GM18858 (cell line): ENCODE measurements around the gene STK32B.
"Not testable (repeated sequence)": the region's sequence is repeated elsewhere in the genome, so short reads cannot be mapped to it uniquely, and the experiment has no call there.

Experiments used
- ATAC-seq: cut with Tn5 transposase; IDR thresholded peaks from one replicate; pipeline ENCODE4 v1.9.1; 2021; ENCODE audit not compliant: unreplicated experiment

STK32B gene

GRCh38 chr4:5157791-5158770 is 106.8 kb downstream of the STK32B start:
- ATAC-seq: no peak

DNA sequence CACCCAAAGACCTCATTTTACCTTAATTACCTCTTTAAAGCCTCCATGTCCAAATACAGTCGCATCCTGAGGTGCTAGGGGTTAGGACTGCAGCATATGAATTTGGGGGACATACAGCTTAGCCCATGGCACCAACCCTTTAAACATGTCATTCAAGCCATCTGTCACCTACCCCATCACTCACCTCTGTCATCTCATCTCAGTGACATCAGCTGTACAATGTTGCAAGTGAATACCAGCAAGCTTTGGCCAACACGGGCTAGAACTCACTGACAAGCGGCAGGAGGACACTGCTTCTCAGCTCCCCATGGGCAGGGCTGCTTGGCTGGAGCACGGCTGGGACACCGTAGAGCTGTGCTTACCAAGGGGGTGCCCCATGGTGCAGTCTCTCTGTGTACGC is 107.5 kb downstream of the STK32B start:
- no peak for ATAC-seq

- ATAC-seq: no peak
Observed at GRCh38 chr4:5160668-5161067, 109.4 kb downstream of the STK32B start.

DNA sequence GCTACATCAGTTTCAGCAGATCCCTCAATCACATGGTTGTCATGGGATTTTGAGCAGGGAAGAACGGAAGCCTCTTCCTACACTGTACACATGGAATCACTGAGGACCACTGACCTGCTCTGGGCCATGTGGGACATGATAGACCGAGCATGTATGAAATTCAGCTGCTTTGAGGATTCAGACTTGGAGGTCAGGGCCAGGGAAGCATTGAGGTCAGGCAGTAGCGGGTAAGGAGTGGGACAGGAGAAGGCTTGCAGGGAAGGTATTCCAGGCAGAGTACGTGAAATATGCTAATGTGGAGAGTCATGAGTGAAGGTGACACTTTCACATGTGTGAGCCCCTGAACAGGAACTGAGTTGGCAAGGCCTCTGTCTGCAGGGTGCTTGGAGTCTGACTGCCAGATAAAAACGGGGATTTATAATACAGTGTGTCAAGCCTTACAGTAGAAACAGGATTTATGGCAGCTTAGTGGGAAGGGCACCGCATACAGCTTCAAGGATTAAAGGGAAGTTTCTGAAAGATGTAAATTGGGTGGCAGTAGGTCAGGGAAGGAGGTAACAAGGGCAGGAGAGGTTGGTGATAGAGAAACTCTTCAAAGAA is 111.7 kb downstream of the STK32B start:
- ATAC-seq: no peak

DNA sequence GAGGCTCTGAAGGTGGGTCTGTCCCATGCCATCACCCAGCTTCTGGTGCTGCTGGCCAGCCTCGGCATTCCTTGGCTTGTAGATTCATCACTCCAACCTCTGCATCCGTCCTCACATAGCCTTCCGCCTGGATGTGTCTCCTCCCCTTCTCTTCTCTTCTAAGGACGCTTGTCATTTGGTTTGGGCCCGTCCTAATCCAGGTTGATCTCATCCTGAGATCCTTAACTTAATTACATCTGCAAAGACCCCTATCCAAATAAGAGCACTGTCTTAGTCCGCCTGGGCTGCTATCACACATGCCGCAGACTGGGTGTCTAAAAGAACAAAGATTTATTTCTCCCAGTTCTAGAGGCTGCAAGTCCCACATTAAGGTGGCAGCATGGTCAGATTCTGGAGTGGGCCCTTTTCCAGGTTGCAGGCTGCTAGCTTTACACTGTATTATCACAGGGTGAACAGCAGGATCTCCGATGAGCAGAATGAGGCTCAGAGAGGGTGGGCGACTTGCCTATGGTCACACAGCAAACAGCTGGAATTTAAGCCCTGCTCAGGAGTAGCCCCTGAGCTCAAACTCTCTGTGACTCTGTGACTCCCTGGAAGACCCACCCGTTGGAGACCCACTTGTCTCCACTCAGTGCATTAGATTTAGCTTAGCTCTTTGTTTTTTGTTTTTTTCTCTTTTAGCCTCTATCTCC is 113.1 kb downstream of the STK32B start:
- no peak for ATAC-seq

DNA sequence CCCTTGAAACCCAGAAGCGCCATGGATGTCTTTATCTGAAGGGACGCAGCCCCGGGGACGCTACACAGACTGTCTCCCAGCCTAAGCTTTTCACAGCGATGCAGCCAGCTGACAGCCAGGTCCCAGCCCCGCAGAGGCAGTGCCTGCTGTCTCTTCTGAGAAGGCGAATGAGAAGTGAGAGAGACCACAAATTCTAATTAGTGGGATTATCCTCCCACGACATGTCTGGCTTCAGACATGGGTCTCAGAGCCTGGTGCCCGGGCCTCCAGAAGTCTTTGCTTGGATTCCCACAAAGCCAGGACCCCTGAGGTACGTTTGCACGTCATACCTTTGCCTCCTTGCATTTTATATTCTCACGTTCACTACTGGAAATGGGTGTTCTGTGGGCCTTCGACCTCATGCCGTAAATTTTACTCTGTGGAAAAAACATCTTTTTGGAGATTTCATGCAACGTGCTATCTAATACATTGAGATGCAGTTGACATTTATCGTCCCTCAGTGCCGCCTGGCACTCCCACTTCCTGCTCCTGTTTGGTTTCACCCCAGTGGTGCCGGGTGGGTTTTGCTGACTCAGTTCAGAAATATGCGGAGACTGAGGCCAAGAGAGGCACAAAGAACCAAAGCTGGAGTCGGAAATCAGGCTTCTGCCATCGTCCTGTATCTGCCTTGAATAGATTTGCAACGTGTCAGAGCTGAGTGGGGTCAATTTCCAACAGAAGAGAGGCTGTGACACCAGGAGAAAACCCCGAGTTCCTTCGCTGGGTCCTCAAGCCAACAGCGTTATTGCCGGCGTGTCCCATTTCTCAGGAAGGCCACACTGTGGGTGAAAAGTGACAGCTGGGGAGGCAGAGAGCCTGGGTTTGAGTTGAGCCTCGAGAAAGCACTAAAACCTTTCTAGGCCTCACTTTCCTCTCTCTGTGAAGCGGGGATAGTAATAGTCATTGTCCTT is 114.4 kb downstream of the STK32B start:
- ATAC-seq: no peak

GRCh38 chr4:5166377-5166776 is 115.1 kb downstream of the STK32B start:
- no peak for ATAC-seq

GRCh38 chr4:5168891-5169290 is 117.6 kb downstream of the STK32B start:
- no peak for ATAC-seq

DNA sequence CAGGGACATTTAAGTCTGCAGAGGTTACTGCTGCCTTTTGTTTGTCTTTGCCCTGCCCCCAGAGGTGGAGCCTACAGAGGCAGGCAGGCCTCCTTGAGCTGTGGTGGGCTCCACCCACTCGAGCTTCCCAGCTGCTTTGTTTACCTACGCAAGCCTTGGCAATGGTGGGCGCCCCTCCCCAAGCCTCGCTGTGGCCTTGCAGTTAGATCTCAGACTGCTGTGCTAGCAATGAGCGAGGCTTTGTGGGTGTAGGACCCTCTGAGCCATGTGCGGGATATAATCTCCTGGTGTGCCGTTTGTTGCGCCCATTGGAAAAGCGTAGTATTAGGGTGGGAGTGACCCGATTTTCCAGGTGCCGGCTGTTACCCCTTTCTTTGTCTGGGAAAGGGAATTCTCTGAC is 124.6 kb downstream of the STK32B start:
- ATAC-seq: not testable (repeated sequence)

GRCh38 chr4:5184606-5185005 is 133.3 kb downstream of the STK32B start:
- ATAC-seq: no peak

DNA sequence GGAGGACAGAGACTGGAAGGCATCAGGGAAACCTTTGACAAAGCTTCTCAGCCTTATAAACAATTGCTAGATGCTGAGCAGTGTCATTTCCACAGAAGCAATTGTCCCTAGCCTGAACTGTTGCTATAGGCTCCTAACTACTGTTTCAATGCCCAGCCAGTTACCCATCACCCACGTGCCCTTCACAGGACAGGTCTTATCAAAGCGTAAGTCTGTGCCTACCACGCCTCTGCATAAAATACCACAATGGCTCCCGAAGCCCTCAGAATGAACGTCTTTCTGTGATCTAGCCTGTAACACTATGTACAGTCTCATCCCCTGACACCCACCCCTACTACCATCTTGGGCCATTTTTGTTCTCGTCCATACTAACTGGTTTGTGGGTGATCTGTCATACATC is 134.3 kb downstream of the STK32B start:
- no peak for ATAC-seq

- no peak for ATAC-seq
Observed at GRCh38 chr4:5186271-5187064, 135.2 kb downstream of the STK32B start.

- ATAC-seq: no peak
Observed at GRCh38 chr4:5188130-5188529, 136.8 kb downstream of the STK32B start.

DNA sequence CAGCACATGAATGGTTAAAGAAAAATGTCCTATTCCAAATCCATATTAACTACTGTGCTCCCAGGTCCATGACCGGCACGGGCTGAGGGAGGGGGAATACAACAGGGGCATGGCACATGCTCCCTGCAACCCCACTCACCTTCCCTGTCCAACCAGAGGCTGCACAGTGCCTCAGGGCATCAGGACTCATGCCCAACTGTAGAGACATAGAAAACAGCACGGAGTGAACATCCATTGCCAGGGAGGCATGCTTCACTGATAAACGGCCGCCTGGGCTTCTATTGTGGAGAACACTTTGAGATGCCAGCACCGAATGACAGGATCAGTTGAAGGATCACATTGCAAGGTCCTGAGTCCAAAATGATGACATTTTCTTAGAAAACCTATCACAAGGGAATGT is 140.6 kb downstream of the STK32B start:
- ATAC-seq: no peak

- no peak for ATAC-seq
Observed at GRCh38 chr4:5192271-5192670, 141.0 kb downstream of the STK32B start.

DNA sequence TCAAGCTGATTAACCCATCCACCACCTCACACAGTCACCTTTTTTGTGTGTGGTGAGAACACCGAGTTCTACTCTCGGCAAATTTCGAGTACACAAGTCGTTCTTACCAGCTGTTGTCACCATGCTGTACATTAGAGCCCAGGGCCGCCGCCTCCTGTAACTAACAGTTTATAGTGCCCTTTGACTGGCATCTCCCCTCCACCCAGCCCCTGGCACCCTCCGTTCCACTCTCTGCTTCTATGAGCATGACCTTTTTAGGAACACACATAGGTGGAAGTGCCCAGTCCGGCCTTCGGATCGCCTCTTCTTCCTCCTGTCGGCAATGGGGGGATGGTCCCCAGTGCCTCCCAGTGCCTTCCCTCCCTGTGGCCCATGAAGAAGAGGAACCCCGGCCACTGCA is 141.4 kb downstream of the STK32B start:
- no peak for ATAC-seq

DNA sequence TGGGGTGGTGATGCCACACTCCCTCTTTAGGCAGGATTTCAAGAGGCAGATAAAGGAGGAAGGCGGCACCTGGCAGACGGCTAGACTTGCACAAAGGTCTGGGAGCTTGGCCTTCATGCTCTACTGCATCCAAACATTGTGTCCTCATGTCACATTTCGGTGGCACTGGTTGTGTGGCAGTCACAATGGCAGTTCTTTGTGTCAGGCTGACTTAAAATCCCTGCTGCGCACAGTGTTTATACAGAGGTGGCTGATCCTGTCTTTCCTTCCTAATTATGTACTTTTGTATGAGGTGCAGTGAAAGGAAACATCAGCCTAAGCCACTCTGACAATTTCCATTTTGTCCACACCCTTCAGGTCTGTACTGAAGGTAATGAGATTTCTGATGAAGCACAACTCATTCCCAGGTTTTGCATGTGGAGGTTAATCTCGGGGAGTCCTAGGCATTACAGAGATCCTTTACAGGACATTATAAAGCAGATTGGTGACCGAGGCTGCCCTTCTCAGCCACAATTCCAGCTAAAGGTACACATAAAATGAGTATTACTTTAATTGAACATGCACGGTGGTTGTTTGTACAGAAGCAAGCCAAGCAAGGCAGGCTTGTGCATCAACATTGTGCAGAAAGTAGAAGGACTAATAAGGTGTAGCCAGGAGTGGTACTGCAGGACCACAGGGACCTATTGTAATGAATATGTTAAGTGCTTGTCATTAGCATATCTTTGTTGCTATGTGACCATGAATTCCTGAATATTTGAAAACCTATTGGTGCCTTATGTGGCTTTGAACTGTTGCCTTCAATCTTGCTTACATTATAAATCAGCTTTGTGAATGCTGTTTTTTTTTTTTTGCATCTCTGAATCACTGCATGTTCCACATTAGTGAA is 147.6 kb downstream of the STK32B start:
- ATAC-seq: no peak

- ATAC-seq: no peak
Observed at GRCh38 chr4:5199912-5200311, 148.6 kb downstream of the STK32B start.

DNA sequence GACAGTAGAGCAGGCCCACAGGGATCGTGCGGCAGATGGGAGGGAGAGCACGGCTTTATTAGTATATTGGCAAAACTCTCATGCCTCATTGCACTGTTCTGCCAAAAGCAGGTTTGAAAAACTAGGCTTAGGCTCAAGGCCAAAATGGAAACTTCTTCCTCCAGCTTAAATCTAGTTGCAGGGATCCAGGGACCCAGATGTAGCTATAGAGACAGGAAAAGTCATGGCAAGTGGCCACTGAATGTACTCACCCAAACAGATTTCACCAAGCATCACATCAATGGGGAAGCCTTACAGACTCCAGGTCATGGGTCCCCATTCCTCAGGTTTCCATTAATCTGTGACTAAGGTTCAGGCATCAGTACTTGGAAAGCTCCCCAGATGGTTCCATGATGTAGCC is 149.2 kb downstream of the STK32B start:
- ATAC-seq: no peak
